Measurements from ENCODE around the gene FNDC10.

The FNDC10 gene

GRCh38 chr1:1627829-1628753, 28.2 kb upstream of the FNDC10 start:
- DNase-seq, result no peak

GRCh38 chr1:1627261-1627828, 27.4 kb upstream of the FNDC10 start:
- no peak for DNase-seq

GRCh38 chr1:1626207-1627141, 26.5 kb upstream of the FNDC10 start:
- no peak for DNase-seq

- DNase-seq, result no peak
Measured at GRCh38 chr1:1625824-1626206, 25.9 kb upstream of the FNDC10 start.

GRCh38 chr1:1625404-1625775, 25.5 kb upstream of the FNDC10 start:
- DNase-seq, result no peak

GRCh38 chr1:1624443-1625403, 24.8 kb upstream of the FNDC10 start:
- DNase-seq, result no peak

- DNase-seq, result no peak
Measured at GRCh38 chr1:1623631-1624442, 23.9 kb upstream of the FNDC10 start.

GRCh38 chr1:1623181-1623630, 23.3 kb upstream of the FNDC10 start:
- DNase-seq, result no peak

- no peak for DNase-seq
Measured at GRCh38 chr1:1622788-1623094, 22.8 kb upstream of the FNDC10 start.

GRCh38 chr1:1622010-1622787, 22.3 kb upstream of the FNDC10 start:
- no peak for DNase-seq

- no peak for DNase-seq
Measured at GRCh38 chr1:1621173-1622009, 21.5 kb upstream of the FNDC10 start.

- no peak for DNase-seq
Measured at GRCh38 chr1:1620433-1621139, 20.7 kb upstream of the FNDC10 start.

GRCh38 chr1:1619917-1620361, 20.0 kb upstream of the FNDC10 start:
- DNase-seq, result no peak

GRCh38 chr1:1618396-1619068, 18.6 kb upstream of the FNDC10 start:
- no peak for DNase-seq

- no peak for DNase-seq
Measured at GRCh38 chr1:1617925-1618324, 18.0 kb upstream of the FNDC10 start.

GRCh38 chr1:1617516-1617915, 17.6 kb upstream of the FNDC10 start:
- no peak for DNase-seq

- DNase-seq, result no peak
Measured at GRCh38 chr1:1616838-1617237, 16.9 kb upstream of the FNDC10 start.
